Uterine smooth muscle cell (primary cell): Measurements from ENCODE around the gene MLPH. TPM values are rescaled to one million over a fixed set of nuclear protein-coding genes. Genes with fewer than 3 reads are reported as not detected.

Experiments
- total RNA-seq: library from RNA; depleted of rRNA; stranded (reverse); fragments of >200 nt; gene quantifications from 2 replicates; pipeline ENCODE4 v1.2.3, GENCODE V29; 2014

MLPH gene, protein sequence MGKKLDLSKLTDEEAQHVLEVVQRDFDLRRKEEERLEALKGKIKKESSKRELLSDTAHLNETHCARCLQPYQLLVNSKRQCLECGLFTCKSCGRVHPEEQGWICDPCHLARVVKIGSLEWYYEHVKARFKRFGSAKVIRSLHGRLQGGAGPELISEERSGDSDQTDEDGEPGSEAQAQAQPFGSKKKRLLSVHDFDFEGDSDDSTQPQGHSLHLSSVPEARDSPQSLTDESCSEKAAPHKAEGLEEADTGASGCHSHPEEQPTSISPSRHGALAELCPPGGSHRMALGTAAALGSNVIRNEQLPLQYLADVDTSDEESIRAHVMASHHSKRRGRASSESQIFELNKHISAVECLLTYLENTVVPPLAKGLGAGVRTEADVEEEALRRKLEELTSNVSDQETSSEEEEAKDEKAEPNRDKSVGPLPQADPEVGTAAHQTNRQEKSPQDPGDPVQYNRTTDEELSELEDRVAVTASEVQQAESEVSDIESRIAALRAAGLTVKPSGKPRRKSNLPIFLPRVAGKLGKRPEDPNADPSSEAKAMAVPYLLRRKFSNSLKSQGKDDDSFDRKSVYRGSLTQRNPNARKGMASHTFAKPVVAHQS
- 29.1 and 110 TPM in 2 replicates for total RNA-seq

DNA sequence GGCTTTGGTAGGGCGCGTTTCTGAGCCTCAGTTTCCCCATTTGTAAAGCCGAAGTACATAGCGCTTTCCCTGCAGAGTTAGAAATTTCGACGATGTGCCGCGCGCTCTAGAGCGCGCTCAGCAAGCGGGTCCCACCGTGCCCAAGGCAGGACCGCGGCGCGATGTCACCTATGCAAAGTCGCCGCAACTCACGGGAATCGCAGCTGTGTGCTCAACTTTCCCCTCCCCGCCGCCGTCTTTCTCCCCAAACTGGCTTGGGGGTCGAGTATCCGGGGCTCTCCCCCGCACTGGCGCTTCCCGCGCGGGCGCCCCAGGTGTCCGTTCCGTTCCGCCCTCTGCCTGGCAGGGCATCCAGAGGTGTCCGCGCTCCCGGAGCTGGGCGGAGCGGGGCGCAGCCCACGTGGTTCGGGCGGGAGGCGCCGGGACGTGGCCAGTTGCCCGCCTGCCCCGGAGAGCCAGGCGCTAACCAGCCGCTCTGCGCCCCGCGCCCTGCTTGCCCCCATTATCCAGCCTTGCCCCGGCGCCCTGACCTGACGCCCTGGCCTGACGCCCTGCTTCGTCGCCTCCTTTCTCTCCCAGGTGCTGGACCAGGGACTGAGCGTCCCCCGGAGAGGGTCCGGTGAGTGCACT lies at the start of gene MLPH:
Gene MLPH, plus strand, starts transcription at position 433 of the 630 bp plus-strand sequence. CDS start 6,176 bp downstream, outside the sequence.

DNA sequence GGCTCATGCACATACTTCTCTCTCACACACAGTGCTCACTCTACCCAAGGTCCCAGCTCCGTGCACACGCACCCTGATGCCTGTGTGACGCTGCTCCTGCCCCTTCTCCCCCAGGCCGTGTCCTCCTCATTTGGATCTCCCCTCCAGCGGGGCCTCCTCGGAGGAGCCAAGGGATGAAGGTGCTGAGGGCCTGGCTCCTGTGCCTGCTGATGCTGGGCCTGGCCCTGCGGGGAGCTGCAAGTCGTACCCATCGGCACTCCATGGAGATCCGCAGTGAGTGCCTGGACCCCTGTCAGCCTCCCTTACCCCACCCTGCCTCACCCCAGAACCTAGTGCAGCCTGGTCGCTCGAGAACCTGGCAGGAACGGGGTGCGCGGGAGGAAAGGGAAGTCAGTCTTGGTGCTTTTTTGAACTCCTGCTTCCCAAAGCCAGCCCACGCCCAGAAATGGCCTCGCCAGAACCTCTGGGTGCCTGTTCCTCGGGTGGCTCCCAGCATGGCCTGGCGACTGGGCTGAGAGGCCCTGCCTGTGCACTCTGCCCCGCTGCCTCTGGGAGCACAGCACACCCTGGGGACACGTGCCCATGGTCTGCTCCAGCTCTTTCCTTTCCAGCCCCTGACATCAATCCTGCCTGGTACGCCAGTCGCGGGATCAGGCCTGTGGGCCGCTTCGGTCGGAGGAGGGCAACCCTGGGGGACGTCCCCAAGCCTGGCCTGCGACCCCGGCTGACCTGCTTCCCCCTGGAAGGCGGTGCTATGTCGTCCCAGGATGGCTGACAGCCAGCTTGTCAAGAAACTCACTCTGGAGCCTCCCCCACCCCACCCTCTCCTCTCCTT lies 79.6 kb downstream of the MLPH start, which contains the start of gene PRLH:
Gene PRLH, plus strand, starts transcription at position 174 of the 835 bp plus-strand sequence. Its CDS starts 0 bp downstream, at position 174.

DNA sequence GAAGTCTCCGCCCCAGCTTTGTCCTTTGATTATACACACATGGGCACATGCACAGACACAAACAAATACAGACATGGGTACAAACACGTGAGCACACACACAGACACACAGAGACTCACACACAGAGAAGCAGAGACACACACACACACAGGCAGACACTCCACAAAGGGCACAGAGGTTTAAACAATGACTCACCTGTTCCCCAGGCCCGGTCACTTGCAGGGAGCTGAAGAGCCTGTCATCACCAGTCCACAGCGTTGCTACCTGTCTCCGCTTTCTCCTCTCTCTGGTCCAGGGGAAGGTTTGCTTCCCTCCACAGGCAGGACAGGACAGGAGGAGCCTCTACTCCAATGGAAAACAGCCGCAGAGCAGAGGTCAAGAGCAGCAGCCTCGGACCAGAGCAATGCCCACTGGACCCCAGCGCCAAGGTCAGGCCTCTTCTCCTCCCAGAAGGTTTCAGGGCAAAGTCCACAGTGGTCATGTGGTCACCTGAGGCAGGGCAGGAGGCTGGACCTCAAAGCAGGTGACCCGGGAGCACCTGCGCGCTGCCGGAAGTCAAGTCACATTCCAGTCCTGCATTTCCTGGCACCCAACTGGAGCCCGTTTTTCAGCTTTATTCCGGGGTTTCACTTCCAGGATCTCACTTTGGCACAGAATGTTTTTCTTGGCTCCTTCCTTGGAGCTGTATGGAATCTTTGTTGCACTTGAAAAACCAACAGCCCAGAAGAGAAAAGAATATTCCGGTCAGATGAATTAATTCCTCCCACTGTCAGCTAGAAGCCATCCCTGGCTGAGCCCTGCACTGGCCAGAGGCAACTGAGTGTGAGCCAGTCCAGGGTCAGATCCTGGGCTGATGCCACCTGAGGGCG lies 103.5 kb downstream of the MLPH start, which contains the start of gene RAB17:
Gene RAB17, minus strand, starts transcription at position 463 of the 869 bp plus-strand sequence. CDS start 4,580 bp downstream, outside the sequence.

Other genes with a start within 250 kb of the MLPH start
- 1,986 and 2,978 TPM in 2 replicates for gene COL6A3, start 73.1 kb upstream of the MLPH start, total RNA-seq
- gene PRLH, start 79.3 kb downstream of the MLPH start, total RNA-seq = not detected in 2 replicates
- 0.11 and 0.12 TPM in 2 replicates for gene RAB17, start 103.5 kb downstream of the MLPH start, total RNA-seq
- gene LRRFIP1, start 140.3 kb downstream of the MLPH start, total RNA-seq = 82.4 and 102 TPM in 2 replicates